ENCODE results near the gene ZNF675.
"Not testable (repeated sequence)": the region's sequence is repeated elsewhere in the genome, so short reads cannot be mapped to it uniquely, and the experiment has no call there.

ZNF675 gene

GRCh38 chr19:23686621-23687423 is at the start of gene ZNF675:
ZNF675 (minus strand) TSS chr19:23687212; CDS start chr19:23687033, 179 bp downstream.
- TF ChIP-seq CTCF (conservative IDR thresholded peaks at IDR 0.05): 0 out of 2 replicates have a peak, but pooled peaks have one; percentile 33

GRCh38 chr19:23730729-23731465 is 43.9 kb upstream of the ZNF675 start:
- H3K27ac ChIP-seq: not testable (repeated sequence)

More at GRCh38 chr19:23686621-23687423, at the start of gene ZNF675:
- H3K27ac ChIP-seq: peak within 1 kb of the TSS; percentile 85

DNA sequence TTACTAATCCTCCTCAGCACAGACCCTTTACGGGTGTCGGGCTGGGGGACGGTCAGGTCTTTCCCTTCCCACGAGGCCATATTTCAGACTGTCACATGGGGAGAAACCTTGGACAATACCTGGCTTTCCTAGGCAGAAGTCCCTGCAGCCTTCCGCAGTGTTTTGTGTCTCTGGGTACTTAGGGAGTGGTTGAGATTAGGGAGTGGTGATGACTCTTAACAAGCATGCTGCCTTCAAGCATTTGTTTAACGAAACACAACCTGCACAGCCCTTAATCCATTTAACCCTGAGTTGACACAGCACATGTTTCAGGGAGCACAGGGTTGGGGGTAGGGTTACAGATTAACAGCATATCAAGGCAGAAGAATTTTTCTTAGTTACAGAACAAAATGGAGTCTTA is 37.1 kb upstream of the ZNF675 start:
- H3K27ac ChIP-seq: not testable (repeated sequence)

DNA sequence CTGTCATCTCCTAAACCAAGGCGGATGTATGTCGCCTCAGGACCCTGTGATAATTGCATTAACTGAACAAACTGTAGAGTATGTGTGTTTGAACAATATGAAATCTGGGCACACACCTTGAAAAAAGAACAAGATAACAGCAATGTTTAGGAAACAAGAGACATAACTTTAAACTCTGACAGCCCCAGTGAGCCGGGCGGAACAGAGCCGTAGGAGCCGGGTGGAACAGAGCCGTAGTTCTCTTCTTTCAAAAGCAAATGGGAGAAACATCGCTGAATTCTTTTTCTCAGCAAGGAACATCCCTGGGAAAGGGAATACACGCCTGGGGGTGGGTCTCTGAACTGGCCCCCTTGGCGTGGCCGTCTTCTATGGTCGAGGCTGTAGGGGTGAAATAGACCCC is 31.8 kb upstream of the ZNF675 start:
- H3K27ac ChIP-seq: no peak overlapping the region
- TF ChIP-seq CTCF (conservative IDR thresholded peaks at IDR 0.05): no peak

DNA sequence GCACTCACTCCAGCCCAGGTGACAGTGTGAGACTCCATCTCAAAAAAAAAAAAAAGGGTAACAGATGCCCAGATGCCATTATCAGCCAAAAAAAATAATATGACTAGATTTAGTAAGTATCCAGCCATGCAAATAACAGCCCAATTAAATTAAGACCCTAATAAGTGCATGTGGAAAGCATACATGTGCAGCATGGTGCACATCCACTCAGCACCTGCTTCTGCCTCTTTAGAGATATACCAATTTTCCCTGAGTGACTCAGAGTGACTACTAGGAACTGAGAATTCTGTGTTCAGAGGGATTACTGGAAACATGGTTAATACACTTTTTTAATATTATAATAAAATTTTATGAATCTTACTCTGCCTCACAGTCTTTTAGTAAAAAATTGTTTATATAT is 29.8 kb upstream of the ZNF675 start:
- no peak overlapping the region for H3K27ac ChIP-seq
- no peak for TF ChIP-seq CTCF (conservative IDR thresholded peaks at IDR 0.05)

DNA sequence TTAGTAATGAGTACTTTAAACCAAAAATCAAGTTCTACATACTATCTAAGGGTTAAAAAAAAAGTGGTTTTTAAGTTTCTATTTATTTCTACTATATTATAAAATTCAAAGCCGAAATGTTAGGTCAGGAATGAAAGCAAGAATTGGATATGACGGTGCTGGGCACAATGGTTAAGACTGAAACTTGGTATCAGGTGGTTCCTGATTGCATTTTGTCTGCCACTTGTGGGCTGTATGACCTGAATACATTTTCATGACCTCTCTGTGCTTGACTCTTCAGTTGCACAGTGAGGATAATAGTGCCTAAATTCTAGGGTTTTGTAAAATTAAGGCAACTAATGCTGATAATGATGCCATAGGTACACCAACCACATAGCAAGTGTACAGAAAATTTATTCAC is 22.3 kb upstream of the ZNF675 start:
- no peak overlapping the region for H3K27ac ChIP-seq
- no peak for TF ChIP-seq CTCF (conservative IDR thresholded peaks at IDR 0.05)

- H3K27ac ChIP-seq: no peak overlapping the region
- no peak for TF ChIP-seq CTCF (conservative IDR thresholded peaks at IDR 0.05)
Observed at GRCh38 chr19:23706657-23707056, 19.6 kb upstream of the ZNF675 start.

- H3K27ac ChIP-seq: no peak overlapping the region
Observed at GRCh38 chr19:23699521-23699860, 12.5 kb upstream of the ZNF675 start.

More at GRCh38 chr19:23699521-23699860, 12.5 kb upstream of the ZNF675 start:
- no peak for TF ChIP-seq CTCF (conservative IDR thresholded peaks at IDR 0.05)

Data from VCaP (cell line).